Activated CD4-positive, alpha-beta T cell treated with anti-CD3 and anti-CD28 coated beads, Interleukin-2, amount 50 U/mL, for 1 hour (primary cell): ENCODE measurements around the gene CPT1A.

Source experiments
- DNase-seq: peaks from one replicate; pipeline ENCODE4 v3.0.0-alpha.2; 2020

The CPT1A gene

GRCh38 chr11:68784653-68785052 is 57.1 kb downstream of the CPT1A start:
- DNase-seq: no peak

GRCh38 chr11:68783216-68783821 is 58.4 kb downstream of the CPT1A start:
- DNase-seq: no peak

- no peak for DNase-seq
Observed at GRCh38 chr11:68782711-68783110, 59.0 kb downstream of the CPT1A start.

GRCh38 chr11:68780829-68781228 is 60.9 kb downstream of the CPT1A start:
- DNase-seq: no peak

GRCh38 chr11:68778205-68778604 is 63.5 kb downstream of the CPT1A start:
- DNase-seq: no peak

GRCh38 chr11:68776442-68777235 is 65.1 kb downstream of the CPT1A start:
- DNase-seq: no peak

- no peak for DNase-seq
Observed at GRCh38 chr11:68775951-68776388, 65.7 kb downstream of the CPT1A start.

GRCh38 chr11:68774194-68774585 is 67.5 kb downstream of the CPT1A start:
- no peak for DNase-seq

GRCh38 chr11:68773521-68774193 is 68.1 kb downstream of the CPT1A start:
- DNase-seq: no peak

GRCh38 chr11:68772936-68773335 is 68.8 kb downstream of the CPT1A start:
- no peak for DNase-seq

- DNase-seq: no peak
Observed at GRCh38 chr11:68770781-68771180, 70.9 kb downstream of the CPT1A start.

GRCh38 chr11:68767672-68768071 is 74.0 kb downstream of the CPT1A start:
- no peak for DNase-seq

- DNase-seq: no peak
Observed at GRCh38 chr11:68766786-68767185, 74.9 kb downstream of the CPT1A start.

- DNase-seq: no peak
Observed at GRCh38 chr11:68764746-68765145, 77.0 kb downstream of the CPT1A start.

- DNase-seq: no peak
Observed at GRCh38 chr11:68763926-68764657, 77.6 kb downstream of the CPT1A start.

- no peak for DNase-seq
Observed at GRCh38 chr11:68763181-68763721, 78.5 kb downstream of the CPT1A start.

GRCh38 chr11:68762481-68762880 is 79.2 kb downstream of the CPT1A start:
- DNase-seq: no peak

GRCh38 chr11:68761801-68762200 is 79.9 kb downstream of the CPT1A start:
- DNase-seq: no peak

- no peak for DNase-seq
Observed at GRCh38 chr11:68759991-68760390, 81.7 kb downstream of the CPT1A start.

GRCh38 chr11:68757711-68758110 is 84.0 kb downstream of the CPT1A start:
- DNase-seq: no peak

GRCh38 chr11:68756171-68756766 is 85.4 kb downstream of the CPT1A start:
- DNase-seq: no peak

GRCh38 chr11:68753300-68753699 is 88.4 kb downstream of the CPT1A start:
- no peak for DNase-seq
